Measurements from ENCODE around the gene SLC17A1. TPM values are rescaled to one million over a fixed set of nuclear protein-coding genes. Genes with fewer than 3 reads are reported as not detected.
A peak's percentile ranks its signal among the peaks of the same experiment; 100 is the strongest.

SLC17A1 gene, protein sequence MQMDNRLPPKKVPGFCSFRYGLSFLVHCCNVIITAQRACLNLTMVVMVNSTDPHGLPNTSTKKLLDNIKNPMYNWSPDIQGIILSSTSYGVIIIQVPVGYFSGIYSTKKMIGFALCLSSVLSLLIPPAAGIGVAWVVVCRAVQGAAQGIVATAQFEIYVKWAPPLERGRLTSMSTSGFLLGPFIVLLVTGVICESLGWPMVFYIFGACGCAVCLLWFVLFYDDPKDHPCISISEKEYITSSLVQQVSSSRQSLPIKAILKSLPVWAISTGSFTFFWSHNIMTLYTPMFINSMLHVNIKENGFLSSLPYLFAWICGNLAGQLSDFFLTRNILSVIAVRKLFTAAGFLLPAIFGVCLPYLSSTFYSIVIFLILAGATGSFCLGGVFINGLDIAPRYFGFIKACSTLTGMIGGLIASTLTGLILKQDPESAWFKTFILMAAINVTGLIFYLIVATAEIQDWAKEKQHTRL
- not detected in 2 replicates for total RNA-seq (2014; rRNA removed; shearing (Covaris generic))

DNA sequence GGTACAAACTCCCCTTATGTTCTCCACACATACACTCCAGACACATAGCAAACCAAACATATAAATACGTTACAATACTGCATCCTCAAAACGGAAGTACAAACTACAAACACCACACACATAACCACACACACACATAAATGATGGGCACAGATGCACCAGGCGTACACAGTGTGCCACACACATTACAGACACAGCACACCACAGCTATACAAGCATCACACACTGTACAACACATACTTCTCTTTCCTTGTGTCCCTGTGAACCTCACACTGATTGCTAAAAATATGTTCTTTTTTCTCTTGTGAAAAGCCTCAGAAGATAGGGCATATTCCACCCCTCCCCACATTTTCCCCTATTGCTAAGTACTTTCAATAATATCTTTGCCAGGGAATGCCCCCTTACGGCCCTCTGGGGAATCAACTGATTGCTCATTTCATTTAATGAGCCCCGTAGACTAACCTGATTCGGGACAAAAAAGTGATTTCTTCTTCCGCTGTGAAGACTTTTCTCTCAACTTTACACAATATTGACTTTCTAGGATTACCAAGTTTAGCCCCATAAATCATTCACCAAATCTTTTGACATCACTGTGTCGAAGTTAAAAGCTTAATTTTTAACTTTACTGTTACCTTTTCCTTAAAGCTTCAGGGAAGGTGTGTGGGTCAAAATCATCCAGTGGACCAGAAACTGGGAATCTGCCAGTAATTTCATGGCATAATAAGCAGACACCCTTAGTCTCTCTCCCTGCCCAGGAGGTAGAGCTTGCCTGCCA is at the start of gene SLC17A1:
Gene SLC17A1 (minus strand): TSS at position 521 of the 775 bp plus-strand sequence. CDS start 1,495 bp downstream, outside the sequence.
- peak; percentile 5 for DNase-seq (ENCODE audit: low read depth)

DNA sequence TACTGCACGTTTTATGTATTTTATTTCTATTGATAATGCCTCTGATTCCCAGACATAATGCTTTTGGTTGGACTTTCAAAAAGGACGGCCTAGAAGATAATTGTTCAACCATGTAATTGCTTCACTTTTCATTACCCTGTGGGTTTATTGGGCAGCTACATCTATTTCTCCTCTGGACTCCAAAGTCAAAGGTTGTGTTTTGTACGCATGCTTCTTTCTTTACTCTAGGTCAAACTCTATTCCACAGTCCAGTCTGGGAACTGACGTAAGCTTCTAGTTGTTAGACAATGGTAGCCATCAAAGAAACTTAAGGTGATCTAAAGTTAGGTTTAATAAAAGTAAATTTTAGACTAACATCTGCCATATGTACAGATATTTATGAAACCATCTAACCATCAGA is 48.7 kb upstream of the SLC17A1 start:
- no peak for DNase-seq (ENCODE audit: low read depth)

DNA sequence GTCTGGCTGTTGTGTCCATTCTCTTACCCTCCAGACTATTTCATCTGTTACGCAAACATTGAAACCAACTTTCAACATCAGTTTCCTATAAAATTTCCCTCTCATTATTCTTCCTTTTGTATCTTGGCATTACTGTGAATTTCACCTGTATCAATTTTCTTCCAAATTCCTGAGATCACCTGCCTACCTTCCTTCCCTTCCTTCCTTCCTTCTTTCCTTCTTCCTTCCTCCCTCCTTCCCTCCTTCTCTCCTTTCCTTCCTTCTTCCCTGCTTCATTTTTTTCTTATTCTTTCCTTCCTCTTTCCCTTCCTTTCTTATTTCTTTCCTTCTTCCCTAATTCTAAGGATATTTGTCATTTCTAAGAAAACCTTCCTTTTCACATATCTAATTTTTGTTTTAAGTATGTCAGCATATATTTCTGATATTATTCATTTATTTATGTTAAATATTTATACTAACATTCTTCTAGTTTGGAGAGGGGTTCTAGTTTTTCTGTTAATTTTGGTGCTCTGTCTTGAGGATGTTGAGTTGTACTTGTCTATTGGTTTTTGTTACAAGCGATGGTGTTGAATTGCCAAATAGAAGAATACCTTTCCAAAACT is 47.0 kb upstream of the SLC17A1 start:
- DNase-seq (ENCODE audit: low read depth), result no peak

- DNase-seq (ENCODE audit: low read depth), result no peak
Measured at GRCh38 chr6:25875926-25876602, 44.2 kb upstream of the SLC17A1 start.

DNA sequence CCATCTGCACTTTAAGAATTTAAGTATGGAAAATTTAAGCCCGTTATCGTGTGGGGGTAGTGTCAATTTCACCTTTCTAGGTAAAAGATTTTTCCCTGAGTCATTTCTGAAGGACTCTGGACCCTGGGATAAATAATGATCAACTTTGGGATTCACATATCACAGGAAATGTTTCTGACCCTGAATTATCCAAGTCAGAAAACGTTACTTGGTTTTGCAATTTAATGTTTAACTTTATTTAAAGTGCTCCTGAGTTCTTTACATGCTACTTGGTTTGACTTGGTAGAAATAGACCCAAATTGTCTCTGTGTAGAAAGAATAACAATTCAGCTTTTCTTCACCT is 43.7 kb upstream of the SLC17A1 start:
- DNase-seq (ENCODE audit: low read depth), result no peak

- no peak for DNase-seq (ENCODE audit: low read depth)
Measured at GRCh38 chr6:25874822-25875562, 43.1 kb upstream of the SLC17A1 start.

- DNase-seq (ENCODE audit: low read depth), result no peak
Measured at GRCh38 chr6:25874118-25874517, 42.3 kb upstream of the SLC17A1 start, which contains the start of gene SLC17A3. Gene SLC17A3, minus strand, starts transcription at chr6:25874243. Its CDS starts 5,856 bp downstream, at chr6:25868387.

GRCh38 chr6:25872814-25873213 is 41.0 kb upstream of the SLC17A1 start:
- no peak for DNase-seq (ENCODE audit: low read depth)

DNA sequence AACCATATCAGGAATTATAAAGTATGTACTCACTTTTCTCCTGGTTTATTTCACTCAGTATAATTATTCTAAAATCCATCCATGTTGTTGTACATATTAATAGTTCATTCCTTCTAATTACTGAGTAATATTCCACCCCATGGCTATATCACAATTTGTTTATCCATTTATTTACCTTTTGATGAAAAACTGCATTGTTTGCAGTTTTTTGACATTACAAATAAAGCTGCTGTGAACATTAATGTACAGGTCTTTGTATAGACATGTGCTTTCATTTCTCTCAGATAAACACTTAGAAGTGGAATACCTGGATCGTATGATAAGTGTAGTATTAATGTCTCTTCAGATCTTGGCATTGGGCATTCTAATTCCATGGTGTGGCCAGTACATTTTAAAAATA is 38.0 kb upstream of the SLC17A1 start:
- no peak for DNase-seq (ENCODE audit: low read depth)

- DNase-seq (ENCODE audit: low read depth), result no peak
Measured at GRCh38 chr6:25868436-25869183, 36.8 kb upstream of the SLC17A1 start.

DNA sequence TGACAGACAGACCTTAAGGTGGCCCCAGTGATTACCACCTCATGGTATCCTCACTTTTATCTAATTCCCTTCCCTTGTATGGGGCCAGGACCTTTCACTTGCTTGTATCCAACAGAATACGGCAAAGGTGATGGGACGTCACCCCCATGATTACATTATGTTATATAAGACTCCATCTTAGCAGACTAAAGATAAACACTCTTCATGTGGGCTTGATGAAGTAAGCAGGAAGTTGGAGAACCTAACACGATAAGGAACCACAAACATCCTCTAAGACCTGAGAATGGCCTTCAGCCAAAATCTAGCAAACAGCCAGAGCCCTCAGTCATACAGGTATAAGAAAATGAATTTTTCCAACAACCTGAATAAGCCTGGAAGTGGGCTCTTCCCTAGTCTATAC is 34.2 kb upstream of the SLC17A1 start:
- peak; percentile 45 for DNase-seq (ENCODE audit: low read depth)

DNA sequence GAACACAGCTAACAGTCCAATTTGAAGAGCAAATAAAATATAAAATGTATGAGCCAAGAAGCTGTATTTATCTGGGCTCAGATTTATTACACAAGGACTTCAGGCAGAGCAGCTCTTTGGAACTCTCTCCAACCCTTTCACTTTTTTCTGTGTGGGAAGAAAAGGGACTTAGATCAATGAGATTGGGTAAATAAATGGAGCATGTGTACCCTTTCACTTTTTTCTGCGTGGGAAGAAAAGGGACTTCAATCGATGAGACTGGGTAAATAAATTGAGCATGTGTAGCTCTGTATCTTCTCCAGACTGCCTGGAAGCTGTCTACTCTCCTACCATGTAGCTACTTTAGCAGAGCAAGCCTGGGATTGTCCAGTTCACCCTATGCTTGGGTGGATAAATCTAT is 31.5 kb upstream of the SLC17A1 start:
- no peak for DNase-seq (ENCODE audit: low read depth)

DNA sequence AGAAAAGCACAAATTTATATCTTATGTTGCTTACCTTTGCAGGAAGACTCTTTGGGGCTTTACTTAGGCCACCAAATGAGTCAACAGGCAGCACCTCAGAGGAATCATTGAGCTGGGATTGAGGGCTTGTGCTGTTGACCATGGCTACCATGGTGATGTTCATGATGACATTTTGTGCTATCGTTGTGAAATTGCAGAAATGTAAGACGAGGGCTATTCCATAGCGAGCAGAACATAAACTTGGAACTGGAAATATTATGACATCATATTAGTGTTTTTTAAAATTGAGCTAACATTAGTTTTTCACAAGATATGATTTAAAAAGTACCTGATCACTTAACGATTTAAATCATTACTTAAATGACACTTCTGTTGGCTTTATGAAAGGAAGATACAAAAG is 30.3 kb upstream of the SLC17A1 start:
- no peak for DNase-seq (ENCODE audit: low read depth)

DNA sequence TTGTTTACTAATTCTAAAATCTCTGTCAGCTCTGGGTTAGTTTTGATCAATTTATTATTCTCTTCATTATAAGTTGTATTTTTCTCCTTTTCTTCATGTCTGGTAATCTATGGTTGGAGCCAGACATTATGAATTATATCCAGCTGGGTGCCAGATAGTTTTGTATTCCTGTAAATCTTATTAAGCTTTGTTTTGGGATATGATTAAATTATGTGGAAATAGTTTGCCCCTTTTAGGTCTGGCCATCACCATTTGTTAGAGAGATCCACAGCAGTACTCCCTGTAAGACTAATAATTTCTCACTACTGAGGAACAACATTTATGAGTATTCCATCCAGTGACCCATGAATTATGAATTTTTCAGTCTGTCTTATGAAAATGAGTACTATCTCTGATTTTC is 20.9 kb upstream of the SLC17A1 start:
- DNase-seq (ENCODE audit: low read depth), result no peak

GRCh38 chr6:25851961-25852360 is 20.1 kb upstream of the SLC17A1 start:
- no peak for DNase-seq (ENCODE audit: low read depth)

GRCh38 chr6:25844518-25844917 is 12.7 kb upstream of the SLC17A1 start:
- no peak for DNase-seq (ENCODE audit: low read depth)

DNA sequence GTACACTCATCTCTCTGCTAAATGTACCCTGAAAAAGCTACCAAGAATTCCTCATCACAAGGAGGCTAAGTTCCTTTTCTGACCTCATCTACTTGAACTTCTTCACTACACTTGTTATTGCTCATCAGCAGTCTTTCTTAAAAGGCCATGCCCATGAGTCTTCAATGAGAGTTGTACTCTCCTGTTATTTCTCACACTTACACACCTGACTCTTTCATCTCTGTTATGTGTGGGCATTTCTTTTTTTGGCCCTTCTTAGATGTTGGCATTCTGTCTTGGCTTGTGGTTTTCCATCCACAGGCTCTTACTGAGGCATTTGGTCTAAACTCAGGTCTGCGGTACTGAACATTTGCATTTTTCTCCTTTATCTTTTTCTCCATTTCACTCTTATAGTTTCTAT is 10.7 kb upstream of the SLC17A1 start:
- no peak for DNase-seq (ENCODE audit: low read depth)

GRCh38 chr6:25835442-25836283 is 3.8 kb upstream of the SLC17A1 start:
- DNase-seq (ENCODE audit: low read depth), result peak; percentile 5

DNA sequence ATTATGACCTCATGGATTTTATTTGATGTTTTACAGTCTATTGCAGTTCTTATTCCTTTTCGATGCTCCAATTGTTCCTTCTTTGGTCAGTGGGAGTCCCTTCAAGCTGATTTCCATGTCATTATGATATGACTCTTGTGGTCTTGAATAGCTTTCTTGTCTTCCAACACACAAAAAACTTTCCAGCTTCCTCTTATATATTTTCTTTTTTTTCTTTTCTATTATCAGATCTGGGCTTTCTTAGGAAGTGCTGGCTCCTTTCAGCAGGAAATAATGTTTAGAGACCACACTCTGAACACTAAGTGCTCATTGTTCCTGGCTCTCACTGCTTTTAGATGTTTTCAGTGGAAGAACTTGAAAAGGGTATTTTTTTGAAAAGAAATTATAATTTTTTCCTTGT is 3.1 kb upstream of the SLC17A1 start:
- DNase-seq (ENCODE audit: low read depth), result no peak

DNA sequence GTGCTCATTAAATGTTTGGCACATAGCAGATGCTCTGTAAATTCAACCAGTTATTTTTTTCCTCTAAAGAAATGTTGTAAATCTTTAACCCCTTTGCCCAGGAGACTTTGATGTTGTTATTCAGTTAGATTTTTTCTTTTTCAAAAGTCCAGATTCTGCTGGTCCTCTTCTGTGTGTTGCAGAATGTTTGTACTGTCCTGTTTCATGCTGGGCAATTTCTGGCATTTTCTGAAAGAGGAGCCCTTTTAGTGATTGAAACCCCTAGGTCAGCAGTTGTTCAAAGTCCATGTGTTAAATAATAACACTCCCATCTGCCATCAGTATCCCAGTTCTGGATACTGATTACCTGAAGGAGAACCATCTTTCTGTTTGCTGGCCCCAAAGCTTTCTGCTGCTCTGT is 1.3 kb upstream of the SLC17A1 start:
- DNase-seq (ENCODE audit: low read depth), result no peak

Measured in Daoy (cell line).